ENCODE data around the gene DLX5.

The DLX5 gene

DNA sequence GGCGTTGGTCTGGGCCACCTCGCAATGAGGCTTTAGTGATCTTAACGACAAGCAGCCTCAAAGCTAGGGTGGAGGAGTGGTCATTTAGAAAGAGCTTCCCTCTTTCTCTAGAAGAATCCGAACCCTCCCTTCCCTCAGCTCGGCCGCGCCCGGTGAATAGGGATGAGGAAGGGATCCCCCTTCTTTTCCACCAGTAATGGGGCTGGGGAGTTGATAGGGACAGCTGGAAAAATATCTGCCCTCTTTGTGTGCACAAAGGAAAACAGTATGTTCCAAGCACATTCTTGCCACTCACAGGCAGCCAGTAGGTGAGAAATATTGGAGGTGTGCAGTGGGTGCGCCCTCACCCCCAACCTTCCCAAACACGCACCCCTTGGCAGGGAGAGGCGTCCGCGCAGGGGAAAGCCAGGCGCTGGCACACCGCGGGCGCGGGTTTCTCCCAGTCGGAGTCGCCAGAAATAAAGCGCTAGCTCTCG is 6.5 kb downstream of the DLX5 start:
- no peak for DNase-seq

DNA sequence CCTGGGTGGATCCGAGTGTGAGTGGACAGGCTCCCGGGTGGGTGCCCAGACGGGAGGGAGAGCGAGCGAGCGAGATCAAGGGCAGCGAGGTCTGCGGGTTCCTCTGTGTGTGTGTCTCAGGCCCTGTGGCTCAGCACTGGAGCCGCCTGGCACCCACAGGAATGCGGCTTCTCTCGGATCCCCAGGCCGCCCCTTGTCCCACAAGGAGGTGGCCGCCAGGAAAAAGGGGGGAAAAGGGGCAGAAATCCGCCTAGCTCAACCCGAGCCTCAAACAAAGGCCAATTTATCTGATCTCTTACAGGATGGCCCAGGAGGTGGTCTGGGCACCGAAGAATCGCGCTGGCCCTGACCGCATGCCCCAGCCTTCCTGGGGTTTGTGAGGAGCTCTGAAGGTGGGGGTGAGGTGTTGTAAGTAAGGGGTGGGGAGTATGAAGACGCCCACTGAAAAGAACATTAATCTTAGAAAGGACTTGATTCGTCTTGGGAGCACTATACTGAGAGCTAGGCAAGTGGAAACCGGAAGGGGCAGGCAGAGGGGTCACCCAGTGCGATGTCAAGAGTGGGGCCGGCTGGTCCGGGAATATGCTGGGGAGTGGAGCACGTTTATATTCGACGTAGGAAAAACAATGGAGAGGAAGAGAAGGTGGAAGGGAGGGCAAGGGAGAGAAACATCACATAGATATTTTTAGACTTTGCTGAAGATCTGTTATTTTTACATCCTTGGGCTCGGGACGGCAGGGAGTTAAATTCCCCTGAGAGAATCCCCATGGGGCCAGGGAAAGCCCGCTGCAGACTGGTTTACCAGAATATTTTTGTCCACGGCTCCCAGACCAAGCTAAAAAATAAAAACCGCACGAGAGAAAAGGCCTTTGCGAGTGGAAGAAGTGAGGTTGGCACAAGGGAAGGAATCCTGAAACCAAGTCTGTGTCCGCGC is 7.2 kb downstream of the DLX5 start:
- no peak for DNase-seq

DNA sequence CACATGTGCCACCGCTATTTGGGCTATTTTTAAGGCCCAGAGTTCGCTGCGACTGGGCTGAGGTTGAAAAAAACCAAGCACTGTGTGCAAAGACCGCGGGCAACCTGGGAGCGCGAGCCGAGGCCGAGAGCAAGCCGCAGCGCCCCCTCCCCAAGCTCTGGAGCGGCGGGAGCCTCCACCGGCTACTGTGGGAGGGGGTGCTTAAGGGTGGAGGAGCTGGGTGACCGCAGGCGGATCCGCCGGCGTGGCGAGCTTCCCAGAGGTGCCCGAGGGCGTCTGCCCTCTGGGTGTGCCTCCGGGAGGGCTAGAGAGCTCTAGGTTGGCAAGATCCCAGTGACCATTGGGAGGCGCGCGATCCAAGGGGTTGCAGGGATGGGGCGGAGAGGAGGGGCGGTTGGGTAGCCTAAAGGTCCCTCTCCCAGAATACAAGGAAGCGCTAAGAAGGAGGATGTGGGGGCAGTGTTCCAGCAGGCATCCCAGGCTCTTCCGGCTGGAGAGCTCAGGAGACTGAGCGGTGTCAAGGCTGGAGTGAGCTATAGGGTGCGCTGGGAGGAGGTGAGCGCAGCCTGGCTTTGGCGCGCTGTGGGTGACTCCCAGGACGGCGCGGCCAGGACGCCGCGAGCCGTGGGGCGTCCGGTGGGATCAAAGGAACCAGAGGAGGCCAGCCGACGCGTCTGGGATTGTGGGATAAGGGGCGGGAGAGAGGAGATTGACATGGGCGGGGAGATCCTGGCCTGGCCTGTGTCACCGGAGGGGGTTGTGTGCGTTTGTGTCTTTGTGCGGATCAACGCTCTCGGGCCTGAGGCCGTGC is 8.0 kb downstream of the DLX5 start:
- DNase-seq, result peak in 1 of 2 experiments; percentile 1

DNA sequence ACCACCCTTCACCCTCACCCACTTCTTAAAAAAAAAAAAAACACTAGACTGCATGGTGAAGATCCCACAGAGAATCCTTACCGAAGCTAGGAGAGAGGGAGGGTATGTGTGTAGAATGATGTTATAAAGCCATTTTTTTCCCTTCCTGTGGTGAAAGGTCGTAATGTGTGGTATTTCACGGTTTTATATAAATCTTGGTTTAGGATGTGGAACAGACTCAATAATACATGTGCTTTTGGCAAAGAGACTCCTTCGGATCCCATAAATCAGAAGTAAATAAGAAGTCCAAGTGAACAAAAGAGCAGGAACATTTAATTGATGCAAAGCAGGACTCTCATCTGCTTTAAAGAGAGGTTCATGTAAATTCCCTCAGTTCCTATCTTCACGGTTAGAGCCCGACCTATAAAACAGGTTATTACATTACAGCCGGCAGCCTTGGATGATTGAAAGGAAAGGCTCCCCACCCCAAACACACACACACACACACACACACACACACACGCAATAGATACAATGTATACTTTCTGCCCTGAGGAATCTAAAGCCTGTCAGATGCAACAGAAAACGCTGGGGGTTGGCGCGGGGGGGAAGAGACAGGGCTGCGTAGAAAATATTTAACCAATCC is 8.8 kb downstream of the DLX5 start:
- DNase-seq, result no peak

DNA sequence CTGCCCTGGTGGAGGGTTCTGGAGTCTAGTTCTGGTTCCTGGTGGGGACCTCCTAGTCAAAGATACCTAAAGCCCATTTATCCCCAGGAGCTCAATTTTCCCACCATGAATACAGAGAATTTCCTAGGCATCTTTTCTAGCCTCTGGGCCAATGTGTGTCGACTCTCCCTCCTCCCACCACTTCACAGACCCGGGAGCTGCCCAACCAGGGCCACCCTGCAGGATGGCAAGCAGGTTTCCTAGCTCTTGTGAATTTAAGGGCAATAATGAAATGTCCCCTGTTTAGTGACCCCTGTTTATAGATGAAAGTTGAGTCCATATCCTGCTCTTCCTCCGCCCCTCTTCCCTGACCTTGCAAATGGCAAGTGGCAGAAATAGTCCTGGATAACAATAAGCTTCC is 9.4 kb downstream of the DLX5 start:
- no peak for DNase-seq

DNA sequence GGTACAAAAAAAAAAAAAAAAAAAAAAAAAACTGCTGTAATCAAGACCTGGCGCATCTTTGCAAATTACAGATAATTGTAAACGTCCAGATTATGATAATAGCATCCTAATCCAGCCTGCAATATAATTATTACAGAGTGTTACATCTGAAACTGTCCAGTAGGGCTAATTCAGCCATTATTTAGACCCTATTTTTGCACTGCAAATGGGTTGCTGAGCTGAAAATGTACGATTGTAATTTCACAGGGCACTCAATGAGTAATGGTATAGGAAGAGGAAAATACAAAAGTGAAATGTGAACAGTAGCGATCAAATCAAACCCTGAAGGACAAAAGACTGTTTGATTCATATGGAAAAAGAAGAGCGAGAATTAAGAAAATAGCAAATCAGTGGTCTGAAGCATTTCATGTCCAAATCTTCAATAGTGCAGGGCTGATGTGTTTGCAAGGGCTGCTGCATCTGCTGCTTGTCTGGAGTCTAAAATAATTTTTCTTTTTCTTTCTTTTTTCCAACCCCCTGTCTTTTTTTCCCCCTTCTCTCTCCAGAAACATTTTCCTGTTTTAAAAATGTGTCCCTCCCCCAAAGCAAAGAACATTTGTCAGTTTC is 10.4 kb downstream of the DLX5 start:
- no peak for DNase-seq

DNA sequence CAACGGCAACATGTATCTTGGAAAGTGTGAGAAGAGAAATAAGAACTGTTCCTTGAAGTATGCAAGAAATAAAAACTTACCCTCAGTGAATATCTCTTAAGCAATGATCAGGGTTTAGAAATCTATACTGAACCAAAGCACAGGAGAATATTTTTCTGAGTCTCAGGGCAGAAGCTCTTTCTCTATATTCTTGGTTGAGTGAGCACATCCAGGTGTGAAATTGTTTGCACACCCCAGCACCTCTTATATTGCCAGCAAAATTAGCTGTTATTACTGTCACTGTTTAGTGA is 10.8 kb downstream of the DLX5 start:
- no peak for DNase-seq

DNA sequence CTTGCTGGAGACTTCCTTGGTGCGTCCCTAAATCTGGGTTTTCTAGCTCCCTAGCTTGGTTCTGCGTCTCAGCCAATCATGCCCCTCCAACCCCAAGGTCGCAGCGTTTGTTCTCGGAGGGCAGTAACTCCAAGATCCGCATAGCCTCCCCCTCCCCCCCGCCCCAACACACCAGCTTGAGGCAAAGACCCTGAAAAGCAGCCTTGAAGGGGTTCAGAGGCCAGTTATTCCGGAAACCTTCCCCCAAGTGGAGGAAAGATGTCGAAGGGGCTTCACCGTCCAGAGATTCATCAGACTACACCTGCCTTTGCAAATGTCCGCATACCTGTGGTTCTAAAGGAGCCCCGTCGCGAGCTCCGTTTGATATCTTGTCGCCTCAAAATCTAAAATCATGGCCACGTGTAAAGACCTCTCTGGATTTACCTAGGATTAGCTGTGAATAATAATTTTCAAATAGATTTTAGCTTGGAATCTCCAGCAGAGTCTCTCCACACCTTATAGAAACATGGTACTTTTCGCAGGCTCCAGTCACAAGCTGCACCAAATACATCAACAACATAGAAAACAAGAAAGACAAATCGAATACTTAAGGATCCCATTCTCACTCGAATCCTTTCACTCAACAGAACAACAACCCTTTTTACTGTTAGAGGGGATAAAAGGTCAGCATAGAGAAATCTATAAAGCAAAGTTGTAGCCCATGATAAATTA is 11.3 kb downstream of the DLX5 start:
- DNase-seq, result no peak

DNA sequence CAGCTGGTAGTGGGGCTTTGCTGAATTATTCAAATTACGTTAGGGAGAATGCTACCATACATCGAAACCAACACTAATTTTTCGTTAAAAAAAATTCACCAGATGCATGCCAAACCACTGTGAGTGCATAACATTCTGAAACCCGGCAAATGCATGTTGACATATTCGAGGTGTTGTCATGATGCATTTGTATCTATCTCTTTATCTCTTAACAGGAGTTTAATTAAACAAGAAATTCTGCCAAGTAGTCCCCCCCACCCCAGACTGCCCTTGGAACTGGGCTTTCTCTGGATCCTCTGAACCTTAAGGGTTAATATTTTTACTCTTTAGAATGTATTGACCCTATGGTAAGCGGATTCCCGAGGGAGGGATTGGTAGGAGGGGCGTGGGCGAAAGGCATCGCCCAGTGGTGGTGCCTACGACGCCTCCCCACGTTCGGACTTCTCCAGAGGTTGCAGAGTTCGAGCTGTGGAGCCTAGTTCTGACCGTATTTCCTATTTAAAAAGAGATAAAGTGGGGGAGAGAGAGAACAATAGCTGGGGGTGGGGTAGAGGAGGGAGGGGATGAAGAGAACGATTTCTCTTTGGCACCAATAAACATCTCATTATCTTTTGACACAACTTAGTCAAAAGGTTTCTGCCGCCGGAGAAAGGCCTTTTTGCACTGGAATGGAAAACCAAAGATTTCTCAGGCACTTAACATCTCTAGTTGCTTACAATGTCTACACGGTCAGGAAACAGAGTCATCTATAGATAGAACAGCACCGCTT is 12.1 kb downstream of the DLX5 start:
- DNase-seq, result no peak

DNA sequence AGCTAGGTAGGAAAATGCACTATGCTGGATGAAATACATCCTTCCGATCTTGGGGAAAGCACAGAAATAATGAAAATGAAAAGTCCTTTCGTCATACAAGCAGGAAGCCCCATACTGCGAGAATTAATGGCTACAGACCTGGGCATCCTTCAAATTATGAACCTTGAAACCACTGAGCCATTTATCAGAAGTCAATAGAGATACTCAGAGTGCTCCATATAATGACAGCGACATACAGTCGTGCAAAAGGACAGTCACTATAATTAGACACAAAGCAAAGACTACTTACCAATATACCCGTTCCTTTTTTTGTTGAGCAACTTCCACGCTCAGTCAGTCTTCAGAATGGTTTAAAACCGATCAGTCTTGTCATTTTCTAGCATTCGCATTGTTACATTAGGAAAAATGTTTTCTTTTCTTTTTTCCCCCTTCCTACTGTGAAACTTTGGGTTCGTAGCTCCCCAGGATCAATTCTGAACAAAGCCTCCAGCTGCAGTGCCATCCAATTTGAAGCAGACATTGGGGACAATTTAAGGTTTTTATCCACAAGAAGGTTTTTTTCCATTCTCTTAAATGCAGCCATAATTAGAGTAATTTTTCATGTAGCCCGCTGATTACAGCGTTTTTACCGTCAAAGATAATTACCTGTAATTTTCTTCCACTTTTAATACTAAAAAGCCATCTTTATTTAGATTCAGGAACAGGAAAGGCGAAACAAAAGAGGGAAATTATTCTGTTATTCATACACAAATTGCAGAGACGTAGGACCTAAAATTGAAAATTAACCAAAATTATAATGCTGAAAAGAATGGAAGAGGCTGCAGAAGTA is 12.9 kb downstream of the DLX5 start:
- no peak for DNase-seq

DNA sequence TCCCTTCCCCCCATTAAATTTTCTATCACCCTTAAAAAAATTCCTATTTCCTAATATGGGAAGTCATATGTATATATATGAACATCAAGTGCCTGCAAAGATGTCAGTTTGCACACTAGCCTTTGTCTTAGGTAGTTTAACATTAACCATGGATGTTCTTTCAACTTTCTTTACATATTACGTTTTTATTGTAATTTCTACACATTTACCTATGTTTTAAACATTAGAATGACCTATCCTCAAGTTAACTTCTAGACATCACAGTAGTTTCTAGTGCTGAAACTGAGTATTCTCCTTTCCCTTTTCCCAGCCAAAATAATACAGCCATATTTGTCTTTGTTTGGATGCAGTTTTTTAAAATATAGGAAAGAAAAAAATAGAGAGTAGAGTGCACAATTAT is 13.5 kb downstream of the DLX5 start:
- no peak for DNase-seq

DNA sequence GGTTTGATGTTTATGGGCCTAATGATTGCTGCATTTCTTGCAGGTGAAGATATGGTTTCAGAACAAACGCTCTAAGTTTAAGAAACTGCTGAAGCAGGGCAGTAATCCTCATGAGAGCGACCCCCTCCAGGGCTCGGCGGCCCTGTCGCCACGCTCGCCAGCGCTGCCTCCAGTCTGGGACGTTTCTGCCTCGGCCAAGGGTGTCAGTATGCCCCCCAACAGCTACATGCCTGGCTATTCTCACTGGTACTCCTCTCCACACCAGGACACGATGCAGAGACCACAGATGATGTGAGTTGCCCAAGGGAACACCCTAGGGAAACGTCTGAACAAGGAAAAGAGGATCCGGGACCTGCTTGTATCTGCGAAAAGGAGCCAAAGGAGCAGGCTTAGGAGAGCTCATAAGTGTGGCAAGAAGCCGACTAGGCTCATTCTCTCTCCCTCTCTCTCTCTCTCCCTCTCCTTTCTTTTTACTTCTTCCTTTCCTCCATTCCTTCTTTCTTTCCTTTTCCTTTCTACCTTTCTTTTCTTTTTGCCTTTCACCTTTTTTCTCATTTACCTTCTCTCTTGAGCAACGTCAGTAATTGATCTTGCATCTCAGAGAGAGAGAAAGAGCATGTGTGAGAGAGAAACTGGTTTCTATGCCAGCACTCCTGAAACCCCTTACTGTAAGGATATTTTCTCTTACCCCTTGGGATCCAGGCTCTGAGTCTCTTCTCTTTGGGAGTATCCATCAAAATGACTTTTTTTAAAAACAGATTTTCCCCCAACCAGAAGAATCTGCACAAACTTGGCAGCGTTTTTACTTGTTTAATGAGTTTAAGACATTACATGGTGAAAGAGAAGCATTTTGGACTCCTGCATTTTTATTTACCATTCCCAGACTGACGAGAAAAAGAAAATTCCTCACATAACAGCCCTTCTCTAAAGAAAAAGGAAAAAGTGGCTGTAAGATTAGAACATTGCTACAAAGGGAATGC is 14.6 kb downstream of the DLX5 start:
- DNase-seq, result no peak

DNA sequence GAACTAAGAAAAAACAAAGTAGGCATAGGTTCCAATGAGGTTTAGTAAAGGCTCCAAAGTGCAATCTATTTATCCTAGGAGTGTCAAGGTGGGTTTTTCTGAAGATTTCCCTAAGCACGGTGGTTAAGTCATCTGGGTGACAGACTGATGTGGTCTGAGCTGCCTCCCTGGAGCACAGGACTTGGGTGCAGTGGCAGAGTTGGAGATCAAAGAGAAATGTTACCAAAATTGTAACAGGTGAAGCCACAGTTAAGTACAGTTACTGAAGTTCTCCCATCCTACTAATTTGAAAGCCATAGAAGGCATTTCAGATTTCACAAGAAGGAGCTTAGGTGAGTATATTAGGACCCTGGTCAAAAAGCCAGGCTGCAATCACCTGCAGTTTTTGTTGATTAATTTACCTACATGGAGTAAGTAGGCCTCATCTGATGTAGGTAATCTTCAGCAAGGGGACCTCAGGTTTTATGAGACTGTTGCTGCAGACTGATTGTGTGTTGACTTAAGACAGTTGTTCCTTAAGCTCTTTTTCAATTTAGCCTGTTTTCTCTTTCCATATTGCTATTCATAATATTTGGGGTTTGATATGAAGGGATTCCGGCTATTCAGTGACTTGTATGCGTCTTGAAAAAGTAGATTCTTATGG is 16.2 kb downstream of the DLX5 start:
- DNase-seq, result no peak

DNA sequence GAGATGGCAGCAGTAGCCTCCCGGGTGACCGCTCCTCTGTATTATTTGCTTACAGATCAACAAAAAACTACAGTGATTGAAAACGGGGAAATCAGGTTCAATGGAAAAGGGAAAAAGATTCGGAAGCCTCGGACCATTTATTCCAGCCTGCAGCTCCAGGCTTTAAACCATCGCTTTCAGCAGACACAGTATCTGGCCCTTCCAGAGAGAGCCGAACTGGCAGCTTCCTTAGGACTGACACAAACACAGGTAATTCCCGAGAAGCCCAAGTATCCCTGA is 17.1 kb downstream of the DLX5 start:
- DNase-seq, result no peak

DNA sequence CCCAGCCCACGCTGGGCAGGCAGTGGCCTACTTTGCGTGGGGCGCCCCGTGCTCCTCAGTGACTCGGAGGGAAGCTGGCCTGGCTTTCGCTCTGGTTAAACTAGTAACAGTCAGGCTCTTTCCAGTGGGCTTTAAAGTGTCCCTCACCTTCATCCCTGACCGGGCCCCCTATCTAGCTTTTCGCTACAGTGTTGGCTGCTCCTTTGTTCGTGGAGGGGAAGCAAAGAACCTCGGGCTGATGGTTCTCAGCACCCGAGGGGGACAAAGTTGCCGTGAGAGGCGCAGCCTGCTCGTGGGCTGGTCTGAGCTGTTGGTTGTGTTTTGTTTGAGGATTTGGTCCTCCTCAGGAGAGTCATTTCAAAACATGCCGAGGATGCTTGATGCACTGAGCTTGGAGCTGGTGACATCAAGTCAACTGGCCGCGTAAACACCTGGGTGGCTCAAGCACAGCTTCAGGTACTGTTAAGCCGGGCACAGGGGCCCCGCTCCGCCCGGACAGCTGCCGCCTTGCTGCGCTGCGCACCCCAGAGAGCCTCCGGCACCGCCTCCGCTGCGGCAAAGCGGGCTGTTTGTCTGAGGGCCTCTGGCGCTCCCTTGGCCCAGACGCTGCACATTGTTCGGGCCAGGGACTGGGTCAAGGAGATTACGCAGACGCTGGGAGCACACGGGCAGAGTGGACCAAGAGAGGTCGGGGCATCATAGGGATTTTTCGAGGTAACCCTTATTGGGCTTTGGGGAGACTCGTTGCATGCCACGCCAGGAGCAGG is 17.6 kb downstream of the DLX5 start:
- DNase-seq, result no peak

DNA sequence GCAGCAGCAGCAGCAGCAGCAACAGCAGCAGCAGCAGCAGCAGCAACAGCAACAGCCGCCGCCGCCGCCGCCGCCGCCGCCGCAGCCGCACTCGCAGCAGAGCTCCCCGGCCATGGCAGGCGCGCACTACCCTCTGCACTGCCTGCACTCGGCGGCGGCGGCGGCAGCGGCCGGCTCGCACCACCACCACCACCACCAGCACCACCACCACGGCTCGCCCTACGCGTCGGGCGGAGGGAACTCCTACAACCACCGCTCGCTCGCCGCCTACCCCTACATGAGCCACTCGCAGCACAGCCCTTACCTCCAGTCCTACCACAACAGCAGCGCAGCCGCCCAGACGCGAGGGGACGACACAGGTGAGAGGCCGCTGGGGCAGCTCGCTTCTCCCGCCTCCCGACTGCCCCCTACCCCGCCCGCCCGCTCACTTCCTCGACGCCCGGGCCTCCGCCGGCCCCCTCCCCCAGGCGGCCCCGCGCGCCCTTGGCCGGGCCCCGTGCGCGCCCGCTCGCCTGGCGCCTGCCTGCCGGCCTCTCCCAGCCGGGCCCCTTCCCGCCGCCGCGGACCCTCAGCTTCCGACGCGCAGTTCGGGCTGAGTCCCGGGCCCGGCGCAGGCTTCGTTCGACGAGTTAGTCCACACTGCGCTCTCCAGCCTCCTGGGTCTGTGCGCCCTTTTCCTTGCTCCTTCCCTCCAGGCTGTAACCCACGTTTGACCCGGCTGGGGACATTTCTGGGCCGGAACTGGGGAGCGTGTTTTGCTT is 18.4 kb downstream of the DLX5 start:
- DNase-seq, result peak; percentile 6 to 56

DNA sequence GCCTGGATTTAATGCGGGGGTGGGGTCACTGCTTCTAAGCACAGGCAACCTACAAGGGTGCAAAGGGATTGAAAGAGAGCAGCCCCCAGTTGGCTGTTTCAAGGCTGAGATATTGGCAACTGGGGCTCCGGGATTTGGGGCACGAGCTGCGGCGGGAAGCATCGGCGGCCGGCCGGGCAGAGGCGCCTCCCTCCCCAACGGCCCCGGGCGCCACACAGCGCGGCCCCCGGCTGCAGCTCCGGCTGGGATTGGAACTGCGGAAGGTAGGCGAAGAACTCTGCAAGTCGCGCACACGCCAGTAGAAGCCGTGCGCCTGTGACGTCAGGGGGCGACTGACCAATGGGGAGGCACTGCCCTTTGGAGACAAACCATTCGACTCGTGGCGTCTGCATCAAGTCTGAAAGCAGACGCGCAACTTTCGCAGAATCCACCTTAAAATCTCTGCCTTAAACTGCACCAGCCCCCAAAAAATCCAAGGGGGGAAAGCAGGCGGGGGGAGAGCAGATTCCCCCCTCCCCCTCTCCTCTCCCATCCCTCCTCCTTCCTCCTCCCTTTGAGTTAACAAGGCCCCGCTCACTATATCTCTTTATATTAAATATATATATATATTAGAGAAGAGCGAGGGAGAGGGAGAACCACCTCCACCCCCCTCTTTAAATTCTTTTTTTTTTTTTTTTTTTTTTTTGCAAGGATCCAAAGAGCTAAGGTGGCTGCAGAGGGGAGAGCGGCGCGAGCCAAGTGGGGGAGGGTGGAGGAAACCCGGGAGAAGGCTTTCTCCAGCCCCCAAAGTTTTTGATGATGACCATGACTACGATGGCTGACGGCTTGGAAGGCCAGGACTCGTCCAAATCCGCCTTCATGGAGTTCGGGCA is 19.2 kb downstream of the DLX5 start, which contains the start of gene DLX6:
DLX6 (plus strand) TSS at position 371 of the 872 bp plus-strand sequence; CDS start at position 796, 425 bp downstream.
- peak; percentile 82 to 88 for DNase-seq

Data from SW 1271 (cell line).